IPS-15b (cell line): Measurements from ENCODE around the gene LMF1.
"Not testable (repeated sequence)": the region's sequence is repeated elsewhere in the genome, so short reads cannot be mapped to it uniquely, and the experiment has no call there.

Experiments
- H3K27me3 ChIP-seq: one replicate; pipeline ENCODE4 v1.6.1; 2013; ENCODE audit warnings: low read length; ENCODE audit not compliant: control insufficient read depth, insufficient read depth
- H3K36me3 ChIP-seq: one replicate; pipeline ENCODE4 v1.6.1; 2013; ENCODE audit warnings: low read length; ENCODE audit not compliant: control insufficient read depth, insufficient read depth
- H3K4me1 ChIP-seq: one replicate; pipeline ENCODE4 v1.6.1; 2013; ENCODE audit warnings: mild to moderate bottlenecking, low read length; ENCODE audit not compliant: control insufficient read depth, insufficient read depth
- H3K4me3 ChIP-seq: one replicate; pipeline ENCODE4 v1.5.1; 2013; ENCODE audit warnings: low read depth, low read length
- H3K9ac ChIP-seq: one replicate; pipeline ENCODE4 v1.6.1; 2013; ENCODE audit warnings: low read depth, mild to moderate bottlenecking, low read length
- H3K9me3 ChIP-seq: one replicate; pipeline ENCODE4 v1.6.1; 2013; ENCODE audit warnings: mild to moderate bottlenecking, low read length; ENCODE audit not compliant: control insufficient read depth, insufficient read depth

LMF1 gene

DNA sequence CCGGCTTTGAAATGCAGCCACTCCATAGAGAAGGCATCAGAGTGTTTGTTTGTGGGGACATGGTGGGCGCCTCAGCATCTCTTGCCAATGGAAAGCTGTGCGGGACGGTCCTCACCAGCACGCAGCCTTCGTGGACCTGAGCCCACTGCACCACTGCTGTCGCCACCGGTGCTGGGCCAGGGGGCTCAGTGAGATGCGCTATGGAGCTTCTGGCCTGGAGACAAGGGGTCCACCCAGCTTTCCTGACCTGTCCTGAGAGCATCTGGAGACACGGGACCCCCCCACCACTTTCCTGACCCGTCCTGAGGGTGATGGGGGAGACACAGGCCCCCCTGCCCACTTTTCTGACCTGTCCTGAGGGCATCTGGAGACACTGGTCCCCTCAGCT, 79.4 kb downstream of the LMF1 start:
- no peak overlapping the region for H3K9ac ChIP-seq
- no peaks in the 10 kb centered on the region for H3K4me1 ChIP-seq
- H3K27me3 ChIP-seq = no peaks in the 10 kb centered on the region
- H3K9me3 ChIP-seq = no peaks in the 10 kb centered on the region
- H3K4me3 ChIP-seq = no peak overlapping the region
- no peaks in the 10 kb centered on the region for H3K36me3 ChIP-seq

DNA sequence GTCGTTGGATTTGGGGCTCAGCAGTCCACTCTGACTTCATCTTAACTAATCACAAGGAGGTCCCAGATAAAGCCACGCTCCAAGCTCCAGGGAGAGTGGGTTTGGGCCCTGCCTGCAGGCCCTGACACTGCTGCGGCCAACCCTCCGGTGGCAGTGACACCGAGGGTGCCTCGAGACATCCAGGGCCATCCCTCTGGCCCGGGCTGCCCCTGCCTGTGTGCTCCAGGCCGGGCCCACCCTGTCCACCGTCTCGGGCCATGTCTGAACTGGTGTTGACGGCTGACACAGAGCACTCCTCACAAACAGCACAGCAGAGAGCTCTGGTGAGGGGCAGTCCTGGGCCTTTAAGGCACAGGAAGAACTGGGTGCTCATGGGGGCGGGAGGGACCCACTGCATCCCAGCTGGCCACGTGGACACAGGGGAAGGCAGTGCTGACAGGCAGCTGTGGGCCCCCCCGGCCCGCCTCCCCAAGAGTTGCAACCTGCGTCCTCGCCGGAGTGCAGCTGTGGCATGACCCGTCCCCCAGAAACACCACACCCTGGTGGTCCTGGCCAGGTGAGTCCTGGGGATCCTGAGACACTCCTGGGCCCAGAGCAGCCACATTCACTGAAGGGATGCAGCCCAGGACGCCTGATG, 80.0 kb downstream of the LMF1 start:
- Histone ChIP-seq H3K27me3 (no peaks in the 10 kb centered on the region), H3K4me3 (no peak overlapping the region), H3K9ac (no peak overlapping the region), H3K36me3 (no peaks in the 10 kb centered on the region), H3K4me1 (no peaks in the 10 kb centered on the region), H3K9me3 (no peaks in the 10 kb centered on the region)

GRCh38 chr16:890217-890616, 80.6 kb downstream of the LMF1 start:
- Histone ChIP-seq H3K9me3 (no peaks in the 10 kb centered on the region), H3K4me3 (no peak overlapping the region), H3K9ac (no peak overlapping the region), H3K36me3 (no peaks in the 10 kb centered on the region), H3K27me3 (no peaks in the 10 kb centered on the region), H3K4me1 (no peaks in the 10 kb centered on the region)

DNA sequence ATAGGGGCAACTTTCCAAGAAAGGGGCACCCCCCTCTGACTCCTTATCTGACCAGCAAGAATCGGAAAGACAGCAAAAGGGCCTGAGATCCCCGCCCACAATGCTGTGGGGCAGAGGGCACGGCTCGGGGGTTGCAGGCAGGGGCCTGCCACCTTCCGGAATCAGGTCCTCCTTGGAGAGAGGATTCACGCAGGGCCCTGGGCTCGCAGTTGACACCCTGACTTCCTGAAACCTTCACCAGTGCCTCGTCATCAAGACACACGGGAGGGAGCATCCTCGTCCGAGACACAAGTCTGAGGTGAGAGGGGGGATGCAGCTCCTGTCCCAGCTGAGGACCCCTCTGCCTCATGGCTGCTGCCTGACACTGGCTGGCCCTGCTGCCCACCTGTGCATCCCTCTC, 81.2 kb downstream of the LMF1 start:
- no peak overlapping the region for H3K9ac ChIP-seq
- H3K4me1 ChIP-seq = no peaks in the 10 kb centered on the region
- no peaks in the 10 kb centered on the region for H3K36me3 ChIP-seq
- H3K4me3 ChIP-seq = no peak overlapping the region
- no peaks in the 10 kb centered on the region for H3K9me3 ChIP-seq
- no peaks in the 10 kb centered on the region for H3K27me3 ChIP-seq

- H3K4me1 ChIP-seq = no peaks in the 10 kb centered on the region
- H3K4me3 ChIP-seq = no peak overlapping the region
- H3K36me3 ChIP-seq = no peaks in the 10 kb centered on the region
- H3K27me3 ChIP-seq = no peaks in the 10 kb centered on the region
- H3K9me3 ChIP-seq = no peaks in the 10 kb centered on the region
- H3K9ac ChIP-seq = no peak overlapping the region
Measured at GRCh38 chr16:888901-889570, 81.7 kb downstream of the LMF1 start.

- H3K27me3 ChIP-seq, H3K9me3 ChIP-seq, H3K9ac ChIP-seq, H3K4me1 ChIP-seq, H3K36me3 ChIP-seq, H3K4me3 ChIP-seq: not testable (repeated sequence)
Measured at GRCh38 chr16:888456-888855, 82.3 kb downstream of the LMF1 start.

DNA sequence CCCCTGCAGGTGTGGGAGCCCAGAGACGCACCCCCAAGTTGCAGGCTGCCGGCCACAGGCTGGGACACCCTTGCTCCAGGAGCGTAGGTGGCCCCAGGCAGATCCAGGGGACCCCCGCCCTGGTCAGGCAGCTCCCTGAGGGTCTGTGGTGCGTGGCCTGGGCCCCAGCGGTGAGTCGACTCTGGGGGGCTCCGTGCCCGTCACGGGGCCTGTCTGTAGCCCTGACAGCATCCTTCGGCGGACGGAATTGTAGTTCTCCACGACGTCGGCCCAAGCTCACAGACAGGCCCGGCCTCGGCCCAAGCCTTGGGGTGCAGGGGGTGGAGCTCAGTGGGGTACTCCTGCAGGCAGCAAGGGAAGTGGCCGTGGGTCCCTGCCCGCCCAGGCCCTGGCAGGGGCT, 82.9 kb downstream of the LMF1 start:
- Histone ChIP-seq H3K4me3 (no peak overlapping the region), H3K4me1 (no peaks in the 10 kb centered on the region), H3K9ac (no peak overlapping the region), H3K27me3 (no peaks in the 10 kb centered on the region), H3K36me3 (no peaks in the 10 kb centered on the region), H3K9me3 (no peaks in the 10 kb centered on the region)

- Histone ChIP-seq H3K27me3 (no peaks in the 10 kb centered on the region), H3K36me3 (no peaks in the 10 kb centered on the region), H3K9ac (no peak overlapping the region), H3K9me3 (no peaks in the 10 kb centered on the region), H3K4me1 (no peaks in the 10 kb centered on the region), H3K4me3 (no peak overlapping the region)
Measured at GRCh38 chr16:886802-887731, 83.7 kb downstream of the LMF1 start.

DNA sequence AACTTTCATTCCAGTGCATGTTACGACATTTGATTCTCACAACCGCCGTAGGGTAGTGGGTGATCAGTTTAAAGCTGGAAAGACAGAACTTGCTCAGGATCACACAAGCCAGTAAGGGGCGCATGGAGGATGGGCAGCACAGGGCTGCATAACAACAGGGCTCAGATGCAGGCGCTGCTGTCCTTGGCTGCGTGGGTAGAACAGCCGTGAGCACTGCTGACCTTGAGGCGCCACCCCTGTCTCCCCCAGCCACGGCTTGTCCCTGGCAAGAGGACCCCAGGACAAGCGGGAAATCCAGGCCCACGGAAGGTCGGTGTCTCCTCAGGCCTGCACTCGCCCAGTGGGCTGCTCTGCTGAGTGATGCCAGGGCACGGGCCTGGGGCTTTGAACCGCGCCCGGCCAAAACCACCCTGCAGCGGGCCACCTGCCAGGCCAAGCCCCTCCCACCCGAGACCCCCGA, 84.7 kb downstream of the LMF1 start:
- Histone ChIP-seq H3K9me3 (no peaks in the 10 kb centered on the region), H3K4me3 (no peak overlapping the region), H3K27me3 (no peaks in the 10 kb centered on the region), H3K36me3 (no peaks in the 10 kb centered on the region), H3K9ac (no peak overlapping the region), H3K4me1 (no peaks in the 10 kb centered on the region)

GRCh38 chr16:885391-885790, 85.4 kb downstream of the LMF1 start:
- H3K36me3 ChIP-seq = no peaks in the 10 kb centered on the region
- H3K4me3 ChIP-seq = no peak overlapping the region
- no peaks in the 10 kb centered on the region for H3K4me1 ChIP-seq
- H3K27me3 ChIP-seq = no peaks in the 10 kb centered on the region
- no peak overlapping the region for H3K9ac ChIP-seq
- H3K9me3 ChIP-seq = no peaks in the 10 kb centered on the region

DNA sequence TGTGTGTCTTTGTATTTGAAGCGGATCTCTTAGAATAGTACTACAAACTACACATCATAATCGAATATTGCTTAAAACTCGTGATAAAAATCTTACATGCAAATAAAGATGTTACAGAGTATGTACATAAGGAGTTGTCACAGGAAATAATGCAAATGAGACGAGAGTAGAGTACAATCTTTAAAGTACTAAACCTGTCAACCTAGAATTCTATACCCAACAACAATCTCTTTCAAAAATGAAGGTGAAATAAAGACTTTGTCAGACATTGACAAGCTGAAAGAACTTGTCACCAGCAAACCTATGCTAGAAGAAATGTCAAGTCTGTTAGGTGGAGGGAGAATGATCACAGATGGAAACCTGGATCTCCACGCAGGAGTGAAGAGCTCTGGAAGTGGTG, 86.6 kb downstream of the LMF1 start:
- no peak overlapping the region for H3K9ac ChIP-seq
- H3K36me3 ChIP-seq = no peaks in the 10 kb centered on the region
- no peaks in the 10 kb centered on the region for H3K9me3 ChIP-seq
- no peak overlapping the region for H3K4me3 ChIP-seq
- no peaks in the 10 kb centered on the region for H3K27me3 ChIP-seq
- H3K4me1 ChIP-seq = no peaks in the 10 kb centered on the region

DNA sequence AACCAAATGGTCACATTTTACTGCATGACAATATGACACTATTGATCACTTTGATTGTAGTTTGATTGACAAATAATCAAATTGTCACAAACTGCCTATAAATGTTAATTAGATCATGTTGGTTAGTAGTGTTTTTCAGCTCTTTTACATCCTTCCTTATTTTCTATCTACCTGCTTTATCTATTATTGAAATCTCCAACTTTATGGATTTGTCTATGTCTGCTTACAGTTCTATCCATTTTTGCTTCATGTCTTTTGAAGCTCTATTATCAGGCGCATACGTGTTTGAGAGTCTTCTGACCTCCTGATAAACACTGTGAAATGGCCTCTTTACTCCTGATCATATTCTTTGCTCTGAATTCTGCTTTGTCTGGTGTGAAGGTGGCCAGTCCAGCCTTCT, 87.0 kb downstream of the LMF1 start:
- Histone ChIP-seq H3K4me1 (no peaks in the 10 kb centered on the region), H3K36me3 (no peaks in the 10 kb centered on the region), H3K9ac (no peak overlapping the region)

More for the DNA sequence above, 87.0 kb downstream of the LMF1 start:
- Histone ChIP-seq H3K4me3 (no peak overlapping the region), H3K9me3 (no peaks in the 10 kb centered on the region), H3K27me3 (no peaks in the 10 kb centered on the region)
